HG02610 (cell line): Measurements from ENCODE around the gene PPIB.
"Not testable (repeated sequence)": the region's sequence is repeated elsewhere in the genome, so short reads cannot be mapped to it uniquely, and the experiment has no call there.

Experiments used
- ATAC-seq: cut with Tn5 transposase; IDR thresholded peaks from one replicate; pipeline ENCODE4 v1.9.1; 2021; ENCODE audit warnings: mild to moderate bottlenecking, moderate library complexity; ENCODE audit not compliant: unreplicated experiment

The PPIB gene

GRCh38 chr15:64141798-64142512, 20.9 kb downstream of the PPIB start:
- ATAC-seq, result no peak

- no peak for ATAC-seq
Observed at GRCh38 chr15:64138331-64138941, 24.4 kb downstream of the PPIB start.

GRCh38 chr15:64137226-64137833, 25.5 kb downstream of the PPIB start:
- ATAC-seq, result no peak

- no peak for ATAC-seq
Observed at GRCh38 chr15:64136347-64136746, 26.5 kb downstream of the PPIB start.

GRCh38 chr15:64134345-64134829, 28.4 kb downstream of the PPIB start:
- ATAC-seq, result no peak

- no peak for ATAC-seq
Observed at GRCh38 chr15:64133623-64134344, 29.0 kb downstream of the PPIB start.

GRCh38 chr15:64132217-64132616, 30.6 kb downstream of the PPIB start:
- no peak for ATAC-seq

- ATAC-seq, result no peak
Observed at GRCh38 chr15:64131547-64131946, 31.3 kb downstream of the PPIB start.

- ATAC-seq, result no peak
Observed at GRCh38 chr15:64130159-64130558, 32.7 kb downstream of the PPIB start.

- ATAC-seq, result no peak
Observed at GRCh38 chr15:64127521-64128270, 35.1 kb downstream of the PPIB start.

- no peak for ATAC-seq
Observed at GRCh38 chr15:64125978-64126377, 36.8 kb downstream of the PPIB start.

GRCh38 chr15:64122936-64123351, 39.9 kb downstream of the PPIB start:
- no peak for ATAC-seq

GRCh38 chr15:64122444-64122843, 40.4 kb downstream of the PPIB start:
- ATAC-seq, result no peak

- ATAC-seq, result no peak
Observed at GRCh38 chr15:64121614-64122013, 41.2 kb downstream of the PPIB start.

GRCh38 chr15:64120322-64120721, 42.5 kb downstream of the PPIB start:
- ATAC-seq, result not testable (repeated sequence)

- ATAC-seq, result no peak
Observed at GRCh38 chr15:64117759-64118487, 44.9 kb downstream of the PPIB start.

- no peak for ATAC-seq
Observed at GRCh38 chr15:64112904-64113303, 49.9 kb downstream of the PPIB start.

- no peak for ATAC-seq
Observed at GRCh38 chr15:64112073-64112772, 50.6 kb downstream of the PPIB start.

- no peak for ATAC-seq
Observed at GRCh38 chr15:64111679-64112050, 51.2 kb downstream of the PPIB start.
